Activated T-helper 1 cell treated with Interleukin-2 at 50 U/mL for 16 hours (primary cell): ENCODE results near the gene EARS2.
"Not testable (repeated sequence)": the region's sequence is repeated elsewhere in the genome, so short reads cannot be mapped to it uniquely, and the experiment has no call there.

ENCODE experiments used
- DNase-seq: peaks from one replicate; pipeline ENCODE4 v3.0.0-alpha.2; 2020; ENCODE audit warnings: low read depth

The EARS2 gene

GRCh38 chr16:23505671-23506605, 51.2 kb downstream of the EARS2 start:
- DNase-seq: no peak

GRCh38 chr16:23505180-23505665, 51.9 kb downstream of the EARS2 start:
- DNase-seq: no peak

- peak; percentile 56 for DNase-seq
Measured at GRCh38 chr16:23504453-23505179, 52.5 kb downstream of the EARS2 start.

- DNase-seq: no peak
Measured at GRCh38 chr16:23504076-23504452, 53.1 kb downstream of the EARS2 start.

- DNase-seq: no peak
Measured at GRCh38 chr16:23502466-23502865, 54.7 kb downstream of the EARS2 start.

GRCh38 chr16:23501291-23501690, 55.9 kb downstream of the EARS2 start:
- no peak for DNase-seq

- no peak for DNase-seq
Measured at GRCh38 chr16:23500862-23501225, 56.3 kb downstream of the EARS2 start.

GRCh38 chr16:23500212-23500861, 56.8 kb downstream of the EARS2 start:
- DNase-seq: no peak

GRCh38 chr16:23499801-23500200, 57.3 kb downstream of the EARS2 start:
- no peak for DNase-seq

- DNase-seq: no peak
Measured at GRCh38 chr16:23498863-23499262, 58.3 kb downstream of the EARS2 start.

GRCh38 chr16:23497543-23497868, 59.6 kb downstream of the EARS2 start:
- DNase-seq: no peak

GRCh38 chr16:23496821-23497542, 60.2 kb downstream of the EARS2 start:
- DNase-seq: no peak

GRCh38 chr16:23495671-23496070, 61.5 kb downstream of the EARS2 start:
- no peak for DNase-seq

- no peak for DNase-seq
Measured at GRCh38 chr16:23494188-23494587, 63.0 kb downstream of the EARS2 start.

- no peak for DNase-seq
Measured at GRCh38 chr16:23491490-23492391, 65.4 kb downstream of the EARS2 start.

- no peak for DNase-seq
Measured at GRCh38 chr16:23486480-23486879, 70.7 kb downstream of the EARS2 start.

GRCh38 chr16:23485841-23486240, 71.3 kb downstream of the EARS2 start:
- DNase-seq: no peak

- DNase-seq: no peak
Measured at GRCh38 chr16:23485257-23485614, 71.9 kb downstream of the EARS2 start.

GRCh38 chr16:23484510-23485256, 72.5 kb downstream of the EARS2 start:
- DNase-seq: no peak

GRCh38 chr16:23483492-23483891, 73.7 kb downstream of the EARS2 start:
- DNase-seq: not testable (repeated sequence)
